Subcutaneous adipose tissue (tissue), 4 donors: ENCODE data around the gene DESI2. TPM values are rescaled to one million over a fixed set of nuclear protein-coding genes. Genes with fewer than 3 reads are reported as not detected.

Experiments used
- CTCF ChIP-seq: fragments of 450-650 bp; IDR thresholded peaks from one replicate; pipeline ENCODE4 v1.5.1; 2016; ENCODE audit warnings: low read depth, mild to moderate bottlenecking, control low read depth, antibody characterized with exemption, moderate library complexity
- total RNA-seq, 4 donors: library from RNA; depleted of rRNA; stranded (reverse); fragments of >200 nt; gene quantifications; one replicate each; pipeline ENCODE4 v1.1.0, GENCODE V29; 2016

Gene DESI2
- total RNA-seq, result 10 to 100 TPM; 24.7 to 39.6 (median 29.7) TPM

DNA sequence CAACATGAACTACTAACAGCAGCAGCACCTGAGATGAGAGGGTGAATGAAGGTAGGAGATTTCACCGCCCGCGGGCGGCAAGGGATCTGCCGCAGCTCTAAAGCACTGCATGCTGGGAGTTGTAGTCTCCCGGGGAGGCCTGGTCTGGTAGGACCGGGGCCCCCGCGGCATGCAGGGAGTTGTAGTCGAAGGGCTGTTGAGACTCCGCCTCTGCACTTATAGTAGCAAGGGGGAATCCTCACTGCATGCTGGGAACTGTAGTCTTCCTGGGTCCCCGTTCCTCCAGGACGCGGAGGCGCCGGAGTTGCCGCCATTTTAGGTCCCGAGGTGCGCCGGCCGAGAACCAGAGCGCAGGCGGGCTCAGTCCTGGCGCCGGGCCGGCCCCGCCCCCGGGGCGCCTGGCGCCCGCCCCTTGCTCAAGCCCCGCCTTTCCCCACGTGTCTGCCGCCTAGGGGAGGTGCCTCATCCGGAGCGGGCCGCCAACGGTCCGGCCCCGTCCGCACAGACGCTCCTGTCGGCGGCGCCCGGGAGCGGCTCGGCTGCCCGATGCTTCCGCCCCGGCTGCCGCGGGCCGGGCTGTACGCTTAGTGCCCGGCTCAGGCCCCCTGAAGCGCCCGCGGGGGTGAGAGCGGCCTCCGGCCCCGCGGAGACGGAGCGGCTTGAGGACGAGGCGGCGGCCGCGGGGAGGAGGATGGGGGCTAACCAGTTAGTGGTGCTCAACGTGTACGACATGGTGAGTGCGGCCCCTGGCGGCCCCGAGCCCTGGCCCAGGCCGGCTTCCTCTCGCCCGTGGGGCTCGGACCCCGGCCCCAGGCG lies at the start of gene DESI2:
DESI2 (plus strand) TSS at position 504 of the 816 bp plus-strand sequence; CDS start at position 692, 188 bp downstream.
- TF ChIP-seq CTCF, result no peak

- TF ChIP-seq CTCF, result no peak
These were observed 49.4 kb upstream of the DESI2 start for GRCh38 chr1:244603498-244603897.

DNA sequence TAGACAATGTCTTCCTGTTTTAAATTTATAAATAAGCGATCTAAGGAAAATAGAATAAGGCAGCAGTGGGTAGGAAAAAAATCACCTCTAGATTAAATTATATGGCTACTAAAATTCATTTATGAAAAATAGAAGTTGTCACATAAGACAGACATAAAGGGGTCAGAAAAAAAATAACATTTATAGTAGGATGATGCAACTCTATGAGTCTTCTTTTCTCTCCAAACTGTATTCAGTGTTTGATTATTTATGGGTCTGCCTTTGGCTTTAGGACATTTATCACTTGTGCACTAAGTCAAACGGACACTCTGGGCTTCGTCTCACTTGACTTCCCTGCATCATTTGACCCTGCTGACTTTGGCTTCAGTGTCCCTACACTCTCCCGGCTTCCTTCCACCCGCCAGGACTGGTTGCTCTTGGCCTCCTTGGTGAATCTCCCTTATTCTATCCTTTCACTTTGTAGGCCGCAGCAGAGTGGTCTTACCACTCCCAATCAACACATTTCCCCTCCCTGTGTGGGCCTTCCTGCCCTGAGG lies 47.0 kb upstream of the DESI2 start:
- TF ChIP-seq CTCF, result no peak

GRCh38 chr1:244614113-244614836 lies 38.7 kb upstream of the DESI2 start:
- no peak for TF ChIP-seq CTCF

GRCh38 chr1:244614879-244615278 lies 38.0 kb upstream of the DESI2 start:
- no peak for TF ChIP-seq CTCF

GRCh38 chr1:244615301-244615700 lies 37.6 kb upstream of the DESI2 start:
- TF ChIP-seq CTCF, result no peak

- TF ChIP-seq CTCF, result no peak
These were observed 26.2 kb upstream of the DESI2 start for GRCh38 chr1:244626709-244627108.
